Psoas muscle (tissue), 8 donors: ENCODE measurements around the gene TUBB2A. TPM values are rescaled to one million over a fixed set of nuclear protein-coding genes. Genes with fewer than 3 reads are reported as not detected.

Experiments
- ATAC-seq, 4 donors: fragments of 200-7000 bp; cut with Tn5 transposase; one replicate each; pipeline ENCODE4 v1.9.1; 2020; ENCODE audit warnings: moderate library complexity in 3 of 4, mild to moderate bottlenecking in 2 of 4
- DNase-seq, 2 donors: peaks; one replicate each; pipeline ENCODE4 v3.0.0-alpha.2; 2020
- H3K27ac ChIP-seq: fragments of 200-600 bp; one replicate; pipeline ENCODE4 v1.8.0; 2022
- H3K27me3 ChIP-seq, 3 donors: fragments of 200-600 bp in 1 of 3; one replicate each; pipeline versions ENCODE4 v1.6.1 to v1.8.0; 2013 to 2022; ENCODE audit warnings: low read length in 2 of 3, mild to moderate bottlenecking in 2 of 3, moderate library complexity in 1 of 3; ENCODE audit not compliant: insufficient read depth in 3 of 3
- H3K36me3 ChIP-seq, 2 donors: fragments of 200-600 bp in 1 of 2; one replicate each; pipeline versions ENCODE4 v1.6.1 to v1.8.0; 2013 to 2022; ENCODE audit warnings: low read depth in 1 of 2, mild to moderate bottlenecking in 1 of 2, moderate library complexity in 1 of 2; ENCODE audit not compliant: insufficient read depth in 1 of 2
- H3K4me1 ChIP-seq: fragments of 200-600 bp; one replicate; pipeline ENCODE4 v1.8.0; 2022
- H3K4me3 ChIP-seq: fragments of 200-600 bp; one replicate; pipeline ENCODE4 v1.8.0; 2022; ENCODE audit warnings: mild to moderate bottlenecking
- H3K9me3 ChIP-seq: fragments of 200-600 bp; one replicate; pipeline ENCODE4 v1.8.0; 2022
- WGBS, 3 donors: extraction: QIAGEN DNeasy Blood & Tissue Kit; methylation state at CpG; one replicate each; pipeline versions ENCODE4 v1.1.6 to v1.1.7; 2013; 5-methylcytosine and 5-hydroxymethylcytosine counted together
- intact Hi-C, 2 donors: fragments of 100-400 bp; cut with DNase I; formaldehyde crosslinking; loops; one replicate each; pipeline versions ENCODE4 v1.11.0 to v1.14.2; 2022
- polyA plus RNA-seq, 3 donors: library from polyadenylated mRNA; stranded (reverse); fragments of 200-250 nt; gene quantifications; one replicate each; pipeline ENCODE4 v1.2.3, GENCODE V29; 2013
- total RNA-seq, 4 donors: library from RNA; stranded (reverse); fragmentation: NEBNext Ultra II Directional in 2 of 4; extraction: Animal tissue kit (Norgen Biotek cat#: 25700) in 2 of 4; gene quantifications; one replicate each; pipeline versions ENCODE4 v1.2.1 to v1.2.4, GENCODE V29; 2021 to 2023
- TF ChIP-seq, protein P1 (sequence below): fragments of 200-600 bp; IDR thresholded peaks from one replicate; pipeline ENCODE4 v1.8.0; 2022; ENCODE audit warnings: antibody characterized with exemption
- donor health status: healthy with polysubstance abuse.
- donor health status: DM: no; HTN: no; CAD: no; lungs with moderate emphysema.
- donor health status: Bipolar disorder and iron deficiency.
- donor health status: healthy.
- donor health status: DM: yes; HTN: yes; CAD: no.
- donor health status: DM: no; HTN: no; CAD: no.
- donor health status: DM: no; HTN: no; CAD: no.
- donor health status: DM: yes; HTN: yes; CAD: no.

TUBB2A gene
- total and polyA plus RNA-seq, 7 donors, result 25.3 to 83.4 (median 47.1) TPM

GRCh38 chr6:3196770-3197169, 39.4 kb upstream of the TUBB2A start:
- H3K27ac ChIP-seq, result no peak overlapping the region
- H3K36me3 ChIP-seq, result no peaks in the 10 kb centered on the region
- DNase-seq, result no peak
- no peaks in the 10 kb centered on the region for H3K9me3 ChIP-seq
- H3K27me3 ChIP-seq, result no peaks in the 10 kb centered on the region
- H3K4me1 ChIP-seq, result no peaks in the 10 kb centered on the region
- TF ChIP-seq, protein P1, sequence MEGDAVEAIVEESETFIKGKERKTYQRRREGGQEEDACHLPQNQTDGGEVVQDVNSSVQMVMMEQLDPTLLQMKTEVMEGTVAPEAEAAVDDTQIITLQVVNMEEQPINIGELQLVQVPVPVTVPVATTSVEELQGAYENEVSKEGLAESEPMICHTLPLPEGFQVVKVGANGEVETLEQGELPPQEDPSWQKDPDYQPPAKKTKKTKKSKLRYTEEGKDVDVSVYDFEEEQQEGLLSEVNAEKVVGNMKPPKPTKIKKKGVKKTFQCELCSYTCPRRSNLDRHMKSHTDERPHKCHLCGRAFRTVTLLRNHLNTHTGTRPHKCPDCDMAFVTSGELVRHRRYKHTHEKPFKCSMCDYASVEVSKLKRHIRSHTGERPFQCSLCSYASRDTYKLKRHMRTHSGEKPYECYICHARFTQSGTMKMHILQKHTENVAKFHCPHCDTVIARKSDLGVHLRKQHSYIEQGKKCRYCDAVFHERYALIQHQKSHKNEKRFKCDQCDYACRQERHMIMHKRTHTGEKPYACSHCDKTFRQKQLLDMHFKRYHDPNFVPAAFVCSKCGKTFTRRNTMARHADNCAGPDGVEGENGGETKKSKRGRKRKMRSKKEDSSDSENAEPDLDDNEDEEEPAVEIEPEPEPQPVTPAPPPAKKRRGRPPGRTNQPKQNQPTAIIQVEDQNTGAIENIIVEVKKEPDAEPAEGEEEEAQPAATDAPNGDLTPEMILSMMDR, result no peak
- no peak for ATAC-seq
- H3K4me3 ChIP-seq, result no peak overlapping the region
- intact Hi-C loops, result no loop called here
- 83 to 89% (median 86%) methylated on average over 5 of the region's 5 CpGs for WGBS, 3 donors

GRCh38 chr6:3195695-3196497, 38.6 kb upstream of the TUBB2A start:
- Histone ChIP-seq H3K27ac (no peak overlapping the region), H3K4me3 (no peak overlapping the region), H3K4me1 (no peaks in the 10 kb centered on the region), H3K9me3 (no peaks in the 10 kb centered on the region), H3K36me3 (no peaks in the 10 kb centered on the region), H3K27me3 (no peaks in the 10 kb centered on the region)
- no peak for ATAC-seq
- TF ChIP-seq, protein P1, result peak; percentile 13
- intact Hi-C loops, result no loop called here
- no peak for DNase-seq
- 70 to 79% (median 71%) methylated on average over 16 of the region's 16 CpGs for WGBS, 3 donors

- Histone ChIP-seq H3K36me3 (no peaks in the 10 kb centered on the region), H3K27me3 (no peaks in the 10 kb centered on the region), H3K4me1 (no peaks in the 10 kb centered on the region), H3K9me3 (no peaks in the 10 kb centered on the region), H3K27ac (peak overlapping the region; percentile 30), H3K4me3 (no peak overlapping the region)
- intact Hi-C loops, result no loop called here
- no peak for DNase-seq
- no peak for ATAC-seq
- WGBS, 3 donors, result 74 to 79% (median 78%) methylated on average over 5 of the region's 5 CpGs
- TF ChIP-seq, protein P1, result no peak
Measured at GRCh38 chr6:3195420-3195694, 38.0 kb upstream of the TUBB2A start.

DNA sequence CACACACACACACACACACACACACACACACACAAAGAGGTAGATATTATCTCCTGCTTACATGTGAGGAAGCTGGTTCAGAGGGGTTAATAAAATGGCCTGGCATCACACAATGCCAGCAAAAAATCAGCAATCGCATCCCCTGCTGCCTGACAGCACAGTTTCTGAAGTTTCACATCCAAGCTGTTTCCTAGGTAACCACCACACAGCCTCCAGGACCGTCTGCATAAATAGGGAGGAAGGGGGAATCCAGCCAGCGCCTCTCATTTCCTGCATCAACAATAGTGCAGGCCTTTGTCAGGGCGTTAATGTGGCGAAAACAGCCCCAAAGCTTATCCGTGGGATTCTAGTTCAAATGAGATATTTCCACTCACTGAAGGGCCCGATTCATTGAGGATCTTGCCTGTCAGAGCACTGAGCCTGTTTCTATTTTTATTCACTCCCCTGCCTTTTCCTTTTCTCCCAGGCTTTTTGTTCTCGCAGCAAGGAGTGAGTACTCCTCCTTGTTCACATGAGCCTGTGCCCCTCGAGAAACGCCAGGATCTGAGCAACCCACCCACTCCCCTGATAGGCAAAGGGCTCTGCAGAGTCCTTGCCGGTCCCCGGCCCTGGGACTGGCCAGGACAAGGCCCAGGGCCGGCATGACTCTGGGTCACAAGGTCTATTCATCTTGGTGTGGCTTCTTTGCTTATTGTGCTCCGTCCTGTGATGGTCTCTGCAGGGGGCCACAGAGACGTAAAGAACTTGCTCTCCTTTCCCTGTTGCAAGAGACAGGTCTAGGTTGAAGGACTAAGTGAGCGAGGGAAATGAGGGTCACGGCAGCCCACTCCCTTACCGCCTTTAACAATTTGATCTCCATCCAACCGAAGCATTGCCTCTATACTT, 37.4 kb upstream of the TUBB2A start:
- Histone ChIP-seq H3K4me3 (no peak overlapping the region), H3K9me3 (no peaks in the 10 kb centered on the region), H3K27ac (peak overlapping the region; percentile 30), H3K4me1 (no peaks in the 10 kb centered on the region), H3K36me3 (no peaks in the 10 kb centered on the region), H3K27me3 (no peaks in the 10 kb centered on the region)
- ATAC-seq (no peak), DNase-seq (no peak)
- TF ChIP-seq, protein P1, result no peak
- intact Hi-C loops, result no loop called here
- 51 to 54% (median 53%) methylated on average over 19 of the region's 19 CpGs for WGBS, 3 donors
